Activated T-helper 1 cell treated with anti-CD3 and anti-CD28 coated beads, Interleukin-12 subunit alpha, Interleukin-12 subunit beta, Interleukin-2, Interleukin-4 antibody, amounts not matched to agents 30 ng/mL and 10 ng/mL and 1 ng/mL, durations not matched to agents 14 hours and 24 hours and 36 hours (primary cell): Measurements from ENCODE around the gene PIGH. TPM values are rescaled to one million over a fixed set of nuclear protein-coding genes. Genes with fewer than 3 reads are reported as not detected.
A peak's percentile ranks its signal among the peaks of the same experiment; 100 is the strongest.
"Not testable (repeated sequence)": the region's sequence is repeated elsewhere in the genome, so short reads cannot be mapped to it uniquely, and the experiment has no call there.

Experiments used
- DNase-seq: peaks from one replicate; pipeline ENCODE4 v3.0.0; 2021; ENCODE audit warnings: low spot score
- H3K27ac Mint-ChIP-seq: one replicate; pipeline ENCODE4 v1.8.0; 2021; ENCODE audit warnings: mild to moderate bottlenecking, mixed read lengths
- H3K27me3 Mint-ChIP-seq: one replicate; pipeline ENCODE4 v1.8.0; 2022; ENCODE audit warnings: mild to moderate bottlenecking, moderate library complexity, mixed read lengths; ENCODE audit not compliant: insufficient read depth
- H3K36me3 Mint-ChIP-seq: one replicate; pipeline ENCODE4 v1.8.0; 2021; ENCODE audit warnings: low read depth, mixed read lengths
- H3K4me1 Mint-ChIP-seq: one replicate; pipeline ENCODE4 v1.8.0; 2021; ENCODE audit warnings: low read depth, mixed read lengths
- H3K4me3 Mint-ChIP-seq: one replicate; pipeline ENCODE4 v1.8.0; 2021; ENCODE audit warnings: mild to moderate bottlenecking, moderate library complexity, mixed read lengths
- H3K9me3 Mint-ChIP-seq: one replicate; pipeline ENCODE4 v1.8.0; 2021; ENCODE audit warnings: mixed read lengths
- intact Hi-C: fragments of 100-400 bp; cut with micrococcal nuclease; formaldehyde crosslinking; loops from one replicate; pipeline ENCODE4 v1.15.1; 2024
- total RNA-seq: library from RNA; stranded (reverse); gene quantifications from 2 replicates; pipeline ENCODE4 v1.2.3, GENCODE V29; 2022

PIGH gene
- total RNA-seq, 1 donor from 2014 or later = 22.7 TPM

- peaks cover 8% of the 10 kb centered on the region for H3K4me1 Mint-ChIP-seq
- no peaks in the 10 kb centered on the region for H3K27me3 Mint-ChIP-seq
- H3K9me3 Mint-ChIP-seq = no peaks in the 10 kb centered on the region
- DNase-seq = no peak
- H3K27ac Mint-ChIP-seq = no peak overlapping the region
- intact Hi-C loops = no loop called here
- H3K36me3 Mint-ChIP-seq = peaks cover 3% of the 10 kb centered on the region
- no peak overlapping the region for H3K4me3 Mint-ChIP-seq
These were observed 27.5 kb upstream of the PIGH start for GRCh38 chr14:67627519-67627918.

- H3K4me3 Mint-ChIP-seq, H3K27me3 Mint-ChIP-seq, intact Hi-C loops, DNase-seq, H3K9me3 Mint-ChIP-seq, H3K27ac Mint-ChIP-seq, H3K36me3 Mint-ChIP-seq: not testable (repeated sequence)
- peaks cover 15% of the 10 kb centered on the region for H3K4me1 Mint-ChIP-seq
These were observed 26.1 kb upstream of the PIGH start for GRCh38 chr14:67626131-67626530.

- peak overlapping the region; percentile 62 for H3K27ac Mint-ChIP-seq
- peaks cover 10% of the 10 kb centered on the region for H3K27me3 Mint-ChIP-seq
- H3K4me1 Mint-ChIP-seq = peaks cover 39% of the 10 kb centered on the region
- no peak for DNase-seq
- peaks cover 3% of the 10 kb centered on the region for H3K36me3 Mint-ChIP-seq
- H3K9me3 Mint-ChIP-seq = no peaks in the 10 kb centered on the region
- no peak overlapping the region for H3K4me3 Mint-ChIP-seq
- intact Hi-C loops = no loop called here
These were observed 23.0 kb upstream of the PIGH start for GRCh38 chr14:67623114-67623513.

- H3K9me3 Mint-ChIP-seq = no peaks in the 10 kb centered on the region
- no peak for DNase-seq
- intact Hi-C loops = no loop called here
- peaks cover 39% of the 10 kb centered on the region for H3K4me1 Mint-ChIP-seq
- H3K27ac Mint-ChIP-seq = peak overlapping the region; percentile 62
- H3K27me3 Mint-ChIP-seq = peaks cover 10% of the 10 kb centered on the region
- no peak overlapping the region for H3K4me3 Mint-ChIP-seq
- H3K36me3 Mint-ChIP-seq = peaks cover 3% of the 10 kb centered on the region
These were observed 22.6 kb upstream of the PIGH start for GRCh38 chr14:67622675-67623074.

- peaks cover 39% of the 10 kb centered on the region for H3K4me1 Mint-ChIP-seq
- no peaks in the 10 kb centered on the region for H3K9me3 Mint-ChIP-seq
- H3K27me3 Mint-ChIP-seq = peaks cover 14% of the 10 kb centered on the region
- intact Hi-C loops = no loop called here
- peak overlapping the region; percentile 86 for H3K4me3 Mint-ChIP-seq
- DNase-seq = no peak
- H3K36me3 Mint-ChIP-seq = peaks cover 3% of the 10 kb centered on the region
- peak overlapping the region; percentile 44 for H3K27ac Mint-ChIP-seq
These were observed 20.2 kb upstream of the PIGH start for GRCh38 chr14:67620217-67620785.

- peak; percentile 94 for DNase-seq
- Mint-ChIP-seq H3K27me3 (peaks cover 14% of the 10 kb centered on the region), H3K9me3 (no peaks in the 10 kb centered on the region), H3K27ac (peak within 1 kb of the TSS; percentile 71), H3K4me3 (peak within 1 kb of the TSS; percentile 86), H3K36me3 (peaks cover 3% of the 10 kb centered on the region), H3K4me1 (peaks cover 39% of the 10 kb centered on the region)
- intact Hi-C loops = loop anchor here (1.0 to 5.0 kb wide), 6 partner anchors 19 to 260 kb away; partner anchors contain the start of genes ATP6V1D, PIGH, RAD51B and RDH11
These were observed 19.6 kb upstream of the PIGH start, which contains the start of gene ARG2 for GRCh38 chr14:67619446-67620216. Gene ARG2 (plus strand): TSS chr14:67619920. CDS start chr14:67619978, 58 bp downstream.

GRCh38 chr14:67618617-67619063 is 18.6 kb upstream of the PIGH start:
- peak overlapping the region; percentile 86 for H3K4me3 Mint-ChIP-seq
- H3K27me3 Mint-ChIP-seq = peaks cover 14% of the 10 kb centered on the region
- H3K4me1 Mint-ChIP-seq = peaks cover 39% of the 10 kb centered on the region
- H3K9me3 Mint-ChIP-seq = no peaks in the 10 kb centered on the region
- intact Hi-C loops = loop anchor here (1.0 to 5.0 kb wide), 8 partner anchors 18 to 259 kb away; partner anchors contain the start of genes ATP6V1D, PIGH, RAD51B and RDH11
- peaks cover 2% of the 10 kb centered on the region for H3K36me3 Mint-ChIP-seq
- DNase-seq = peak; percentile 27
- H3K27ac Mint-ChIP-seq = peak overlapping the region; percentile 71

- H3K4me3 Mint-ChIP-seq = no peak overlapping the region
- H3K27ac Mint-ChIP-seq = no peak overlapping the region
- H3K36me3 Mint-ChIP-seq = no peaks in the 10 kb centered on the region
- no peak for DNase-seq
- peaks cover 18% of the 10 kb centered on the region for H3K27me3 Mint-ChIP-seq
- intact Hi-C loops = no loop called here
- H3K4me1 Mint-ChIP-seq = no peaks in the 10 kb centered on the region
- H3K9me3 Mint-ChIP-seq = no peaks in the 10 kb centered on the region
These were observed 10.4 kb upstream of the PIGH start for GRCh38 chr14:67610491-67610890.

GRCh38 chr14:67609642-67610310 is 9.7 kb upstream of the PIGH start:
- no peaks in the 10 kb centered on the region for H3K36me3 Mint-ChIP-seq
- intact Hi-C loops = no loop called here

GRCh38 chr14:67607646-67608045 is 7.6 kb upstream of the PIGH start:
- intact Hi-C loops = no loop called here
- Mint-ChIP-seq H3K9me3 (no peaks in the 10 kb centered on the region), H3K27ac (no peak overlapping the region), H3K27me3 (peaks cover 27% of the 10 kb centered on the region), H3K4me3 (no peak overlapping the region), H3K4me1 (no peaks in the 10 kb centered on the region), H3K36me3 (no peaks in the 10 kb centered on the region)
- no peak for DNase-seq

More at GRCh38 chr14:67609642-67610310, 9.7 kb upstream of the PIGH start:
- Mint-ChIP-seq H3K4me1 (no peaks in the 10 kb centered on the region), H3K4me3 (no peak overlapping the region), H3K27me3 (peaks cover 17% of the 10 kb centered on the region), H3K27ac (no peak overlapping the region), H3K9me3 (no peaks in the 10 kb centered on the region)
- no peak for DNase-seq

GRCh38 chr14:67602995-67603545 is 3.0 kb upstream of the PIGH start:
- intact Hi-C loops = no loop called here
- DNase-seq = no peak
- Mint-ChIP-seq H3K9me3 (peaks cover 5% of the 10 kb centered on the region), H3K4me1 (peaks cover 26% of the 10 kb centered on the region), H3K27me3 (peaks cover 26% of the 10 kb centered on the region), H3K36me3 (peaks cover 7% of the 10 kb centered on the region), H3K27ac (no peak overlapping the region), H3K4me3 (no peak overlapping the region)

- Mint-ChIP-seq H3K27ac (no peak overlapping the region), H3K36me3 (peaks cover 11% of the 10 kb centered on the region), H3K4me3 (peak overlapping the region; percentile 2), H3K4me1 (peaks cover 34% of the 10 kb centered on the region), H3K27me3 (peaks cover 26% of the 10 kb centered on the region), H3K9me3 (peaks cover 5% of the 10 kb centered on the region)
- intact Hi-C loops = no loop called here
- DNase-seq = no peak
These were observed 2.0 kb upstream of the PIGH start for GRCh38 chr14:67602076-67602475.
